ENCODE measurements around the gene AMBP.

- TF ChIP-seq CREM (IDR thresholded peaks at IDR 0.05), result no peak
- no peak for TF ChIP-seq CREM (CRISPR knock-in tag; IDR thresholded peaks at IDR 0.05)
- TF ChIP-seq SUZ12 (IDR thresholded peaks at IDR 0.05; ENCODE audit: low read depth, low read length), result no peak
- TF ChIP-seq ZNF639 (CRISPR knock-in tag; conservative IDR thresholded peaks at IDR 0.05), result no peak
- peak; percentile 61 for TF ChIP-seq CTCF (CRISPR knock-in tag; IDR thresholded peaks at IDR 0.05)
- TF ChIP-seq KDM1A (CRISPR knock-in tag; IDR thresholded peaks at IDR 0.05), result no peak
- TF ChIP-seq FOXJ3 (CRISPR knock-in tag; IDR thresholded peaks at IDR 0.05; ENCODE audit: borderline replicate concordance), result no peak
- no peak for TF ChIP-seq MIXL1 (CRISPR knock-in tag; IDR thresholded peaks at IDR 0.05)
- no peak for TF ChIP-seq TAF1 (CRISPR knock-in tag; IDR thresholded peaks at IDR 0.05)
- TF ChIP-seq SIN3A (IDR thresholded peaks at IDR 0.05; ENCODE audit: borderline replicate concordance, low read depth, low read length), result no peak
- TF ChIP-seq HMGXB4 (CRISPR knock-in tag; IDR thresholded peaks at IDR 0.05; ENCODE audit: borderline replicate concordance in 1 of 2, low read depth in 1 of 2), result no peak
- TF ChIP-seq ELF1 (CRISPR knock-in tag; IDR thresholded peaks at IDR 0.05), result no peak
- TF ChIP-seq MAFK (conservative IDR thresholded peaks at IDR 0.05 in 1 of 2, IDR thresholded peaks at IDR 0.05 in 1 of 2; ENCODE audit: low read length in 2 of 2), result no peak
- TF ChIP-seq MIER3 (CRISPR knock-in tag; IDR thresholded peaks at IDR 0.05; ENCODE audit: borderline replicate concordance), result no peak
Observed at GRCh38 chr9:114096041-114096511, 18.0 kb upstream of the AMBP start.
